ENCODE data around the gene FARP2. TPM values are rescaled to one million over a fixed set of nuclear protein-coding genes. Genes with fewer than 3 reads are reported as not detected.
"Not testable (repeated sequence)": the region's sequence is repeated elsewhere in the genome, so short reads cannot be mapped to it uniquely, and the experiment has no call there.

The FARP2 gene
- polyA plus RNA-seq, 2 donors = 13.2 to 19.9 TPM

DNA sequence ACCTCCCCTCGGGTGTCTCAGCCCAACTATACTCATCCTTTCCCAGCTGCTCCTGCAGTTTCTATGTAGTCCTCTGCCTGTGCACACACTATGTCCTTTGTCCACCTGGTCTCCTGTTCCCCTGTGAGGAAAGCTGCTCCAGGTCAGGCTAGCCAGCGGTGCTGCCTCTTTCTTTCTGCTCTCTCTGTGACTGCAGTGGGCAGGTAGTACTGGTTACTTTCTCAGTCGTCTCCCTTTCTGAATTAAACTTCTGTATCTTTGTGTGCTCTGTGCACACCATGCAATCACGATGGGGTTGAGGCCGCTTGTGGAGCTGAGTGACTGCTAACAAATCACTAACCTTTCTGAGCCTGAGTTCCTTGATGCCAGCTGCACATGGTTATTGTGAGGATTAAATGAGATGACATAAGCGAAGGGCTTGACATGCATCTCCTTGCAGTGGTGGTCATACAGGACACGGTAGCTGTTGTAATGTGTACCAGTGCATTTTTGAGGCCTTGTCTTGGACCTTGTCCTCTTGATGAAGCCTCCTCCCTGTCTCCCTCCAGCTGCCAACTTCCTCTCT is 3.5 kb downstream of the FARP2 start:
- no peaks in the 10 kb centered on the region for H3K9me3 ChIP-seq (ENCODE audit: control insufficient read depth in 2 of 2, insufficient read depth in 1 of 2, low read depth in 1 of 2, low read length in 1 of 2)
- no peak overlapping the region for H3K27ac ChIP-seq (ENCODE audit: low read depth in 2 of 2, low read length in 1 of 2)
- 80 to 90% methylated on average over 7 of the region's 7 CpGs for WGBS, 2 donors
- no peaks in the 10 kb centered on the region for H3K27me3 ChIP-seq (ENCODE audit: control insufficient read depth in 1 of 2, insufficient read depth in 2 of 2, low read length in 2 of 2)
- H3K36me3 ChIP-seq (ENCODE audit: control insufficient read depth in 2 of 2, insufficient read depth in 2 of 2, low read length in 1 of 2) = peaks cover 0 to 2% of the 10 kb centered on the region in 2 donors
- H3K4me1 ChIP-seq (ENCODE audit: control insufficient read depth in 2 of 2, insufficient read depth in 2 of 2, low read length in 1 of 2) = peaks cover 0 to 5% of the 10 kb centered on the region in 2 donors
- no peak overlapping the region for H3K4me3 ChIP-seq (ENCODE audit: low read depth in 1 of 2, low read length in 2 of 2)

DNA sequence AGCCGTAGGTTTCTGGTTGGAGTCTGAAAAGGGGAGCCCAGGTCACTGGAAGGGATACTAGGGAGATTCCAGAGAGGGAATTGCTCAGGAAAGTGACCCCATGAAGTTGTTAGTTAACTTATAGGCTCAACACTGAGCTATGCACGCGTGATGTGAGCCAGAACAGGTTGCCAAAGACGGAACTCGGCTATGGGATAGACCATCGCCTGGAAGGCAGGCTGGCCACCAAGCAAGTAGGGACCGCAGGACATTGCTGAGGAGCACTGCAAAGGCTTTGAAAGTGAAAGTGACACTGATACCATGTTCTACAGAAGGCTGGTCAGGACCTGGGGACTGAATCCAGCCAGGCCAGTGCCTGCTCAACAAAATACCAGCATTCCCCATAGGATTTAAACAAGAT is 7.3 kb downstream of the FARP2 start:
- Histone ChIP-seq H3K4me1 (ENCODE audit: control insufficient read depth in 2 of 2, insufficient read depth in 2 of 2, low read length in 1 of 2) (no peaks in the 10 kb centered on the region), H3K9me3 (ENCODE audit: control insufficient read depth in 2 of 2, insufficient read depth in 1 of 2, low read depth in 1 of 2, low read length in 1 of 2) (no peaks in the 10 kb centered on the region), H3K36me3 (ENCODE audit: control insufficient read depth in 2 of 2, insufficient read depth in 2 of 2, low read length in 1 of 2) (no peaks in the 10 kb centered on the region), H3K27ac (ENCODE audit: low read depth in 2 of 2, low read length in 1 of 2) (no peak overlapping the region), H3K4me3 (ENCODE audit: low read depth in 1 of 2, low read length in 2 of 2) (no peak overlapping the region), H3K27me3 (ENCODE audit: control insufficient read depth in 1 of 2, insufficient read depth in 2 of 2, low read length in 2 of 2) (no peaks in the 10 kb centered on the region)
- 72 to 90% methylated on average over 7 of the region's 7 CpGs for WGBS, 2 donors

DNA sequence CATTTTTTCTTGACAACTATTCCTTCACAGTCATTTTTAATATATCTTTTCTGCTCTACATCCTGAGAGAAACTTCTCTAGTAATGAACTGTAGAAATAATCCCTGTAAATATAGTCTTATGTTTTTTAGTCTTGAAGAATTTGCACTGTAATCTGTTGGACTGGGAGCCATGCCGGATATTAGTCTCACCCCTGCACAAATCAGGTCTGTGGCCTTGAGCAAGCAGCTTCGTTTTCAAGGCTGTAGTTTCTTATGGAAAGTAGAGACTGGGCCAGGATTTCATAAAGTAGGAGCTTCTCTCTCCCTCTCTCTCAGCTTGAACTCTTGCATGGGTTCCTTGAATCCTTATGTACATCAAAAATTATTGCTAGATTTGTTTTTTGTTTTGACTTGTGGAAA is 8.7 kb downstream of the FARP2 start:
- Histone ChIP-seq H3K27me3 (ENCODE audit: control insufficient read depth in 1 of 2, insufficient read depth in 2 of 2, low read length in 2 of 2) (no peaks in the 10 kb centered on the region), H3K36me3 (ENCODE audit: control insufficient read depth in 2 of 2, insufficient read depth in 2 of 2, low read length in 1 of 2) (no peaks in the 10 kb centered on the region), H3K4me3 (ENCODE audit: low read depth in 1 of 2, low read length in 2 of 2) (no peak overlapping the region), H3K9me3 (ENCODE audit: control insufficient read depth in 2 of 2, insufficient read depth in 1 of 2, low read depth in 1 of 2, low read length in 1 of 2) (no peaks in the 10 kb centered on the region), H3K4me1 (ENCODE audit: control insufficient read depth in 2 of 2, insufficient read depth in 2 of 2, low read length in 1 of 2) (no peaks in the 10 kb centered on the region), H3K27ac (ENCODE audit: low read depth in 2 of 2, low read length in 1 of 2) (no peak overlapping the region)
- 54 to 72% methylated on average over 2 of the region's 2 CpGs for WGBS, 2 donors

DNA sequence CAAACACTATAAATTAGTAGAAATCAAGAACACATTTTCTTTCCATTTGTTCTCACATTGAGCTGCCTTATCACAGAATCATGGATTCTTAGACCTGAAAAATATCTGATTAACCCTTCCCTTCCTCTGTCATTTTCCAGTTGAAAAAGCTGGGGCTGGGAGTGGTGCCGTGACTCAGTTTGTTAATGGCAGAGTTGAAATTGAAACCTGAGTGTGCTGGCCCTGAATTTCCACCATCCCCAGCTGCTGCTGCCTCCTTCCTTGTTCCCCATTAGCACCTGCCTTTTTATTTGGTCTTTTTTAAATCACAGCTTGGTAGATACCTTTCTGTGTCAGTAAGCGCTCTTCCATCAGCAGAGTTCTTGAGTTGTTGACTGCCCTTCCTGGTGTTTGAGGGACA is 10.6 kb downstream of the FARP2 start:
- WGBS, 2 donors = 83 to 97% methylated on average over 2 of the region's 2 CpGs
- Histone ChIP-seq H3K27me3 (ENCODE audit: control insufficient read depth in 1 of 2, insufficient read depth in 2 of 2, low read length in 2 of 2) (no peaks in the 10 kb centered on the region), H3K27ac (ENCODE audit: low read depth in 2 of 2, low read length in 1 of 2) (peak overlapping the region in 1 of 2 donors; percentile 42), H3K4me1 (ENCODE audit: control insufficient read depth in 2 of 2, insufficient read depth in 2 of 2, low read length in 1 of 2) (no peaks in the 10 kb centered on the region), H3K9me3 (ENCODE audit: control insufficient read depth in 2 of 2, insufficient read depth in 1 of 2, low read depth in 1 of 2, low read length in 1 of 2) (no peaks in the 10 kb centered on the region), H3K4me3 (ENCODE audit: low read depth in 1 of 2, low read length in 2 of 2) (no peak overlapping the region), H3K36me3 (ENCODE audit: control insufficient read depth in 2 of 2, insufficient read depth in 2 of 2, low read length in 1 of 2) (no peaks in the 10 kb centered on the region)

DNA sequence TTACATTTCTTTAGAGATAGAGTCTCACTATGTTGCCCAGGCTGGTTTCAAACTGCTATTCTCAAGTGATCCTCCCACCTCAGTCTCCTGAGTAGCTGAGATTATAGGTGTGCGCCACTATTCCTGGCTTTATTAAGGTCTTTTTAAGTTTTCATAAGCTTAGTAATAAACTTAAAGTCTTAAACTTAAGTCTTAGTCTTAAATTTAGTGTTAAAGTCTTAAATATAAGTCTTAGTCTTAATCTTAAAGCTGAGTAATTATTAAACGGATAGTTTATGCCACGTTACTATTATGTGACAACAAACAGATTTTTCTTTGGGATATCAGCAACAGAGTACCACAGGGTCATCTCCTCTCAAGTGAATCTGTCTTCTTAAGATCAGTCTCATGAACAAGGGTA is 12.6 kb downstream of the FARP2 start:
- no peaks in the 10 kb centered on the region for H3K9me3 ChIP-seq (ENCODE audit: control insufficient read depth in 2 of 2, insufficient read depth in 1 of 2, low read depth in 1 of 2, low read length in 1 of 2)
- no peak overlapping the region for H3K4me3 ChIP-seq (ENCODE audit: low read depth in 1 of 2, low read length in 2 of 2)
- H3K27me3 ChIP-seq (ENCODE audit: control insufficient read depth in 1 of 2, insufficient read depth in 2 of 2, low read length in 2 of 2) = no peaks in the 10 kb centered on the region
- 84 to 89% methylated on average over 3 of the region's 3 CpGs for WGBS, 2 donors
- H3K27ac ChIP-seq (ENCODE audit: low read depth in 2 of 2, low read length in 1 of 2) = no peak overlapping the region
- peaks cover 5 to 7% of the 10 kb centered on the region in 2 donors for H3K4me1 ChIP-seq (ENCODE audit: control insufficient read depth in 2 of 2, insufficient read depth in 2 of 2, low read length in 1 of 2)
- H3K36me3 ChIP-seq (ENCODE audit: control insufficient read depth in 2 of 2, insufficient read depth in 2 of 2, low read length in 1 of 2) = no peaks in the 10 kb centered on the region

DNA sequence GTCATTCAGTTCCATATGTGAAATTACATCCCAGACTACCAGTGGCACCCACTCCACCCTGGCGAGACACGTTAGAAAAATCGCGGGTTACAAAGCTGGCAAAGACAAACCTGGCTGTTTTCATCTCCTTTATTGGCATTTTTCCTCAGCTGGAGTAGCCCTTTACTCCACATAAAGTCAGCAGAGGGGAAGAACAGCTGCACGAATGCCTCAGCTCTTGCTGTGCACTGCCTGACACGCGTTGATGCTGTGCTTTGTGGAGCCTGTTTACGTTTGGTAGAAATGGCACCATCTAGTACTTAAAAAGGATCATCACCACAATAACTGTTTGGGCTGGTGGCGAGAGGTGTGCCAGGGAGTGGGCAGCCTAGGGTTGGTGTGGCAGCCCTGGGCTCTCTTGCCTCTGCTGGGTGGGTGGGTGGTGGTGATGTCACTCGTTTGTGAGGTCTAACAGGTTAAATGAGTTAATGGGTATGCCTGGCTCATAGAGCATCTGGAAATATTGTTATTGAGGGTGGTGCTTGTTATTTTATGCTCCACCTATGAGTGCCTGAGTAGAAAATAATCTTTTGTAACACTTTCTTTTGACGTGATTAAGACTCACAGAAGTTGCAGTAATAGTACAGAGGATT is 16.4 kb downstream of the FARP2 start:
- Histone ChIP-seq H3K4me3 (ENCODE audit: low read depth in 1 of 2, low read length in 2 of 2) (no peak overlapping the region), H3K36me3 (ENCODE audit: control insufficient read depth in 2 of 2, insufficient read depth in 2 of 2, low read length in 1 of 2) (peaks cover 0 to 4% of the 10 kb centered on the region in 2 donors), H3K27me3 (ENCODE audit: control insufficient read depth in 1 of 2, insufficient read depth in 2 of 2, low read length in 2 of 2) (no peaks in the 10 kb centered on the region), H3K4me1 (ENCODE audit: control insufficient read depth in 2 of 2, insufficient read depth in 2 of 2, low read length in 1 of 2) (peaks cover 5 to 7% of the 10 kb centered on the region in 2 donors), H3K9me3 (ENCODE audit: control insufficient read depth in 2 of 2, insufficient read depth in 1 of 2, low read depth in 1 of 2, low read length in 1 of 2) (no peaks in the 10 kb centered on the region), H3K27ac (ENCODE audit: low read depth in 2 of 2, low read length in 1 of 2) (peak overlapping the region in 1 of 2 donors; percentile 49)
- 58 to 66% methylated on average over 11 of the region's 11 CpGs for WGBS, 2 donors

DNA sequence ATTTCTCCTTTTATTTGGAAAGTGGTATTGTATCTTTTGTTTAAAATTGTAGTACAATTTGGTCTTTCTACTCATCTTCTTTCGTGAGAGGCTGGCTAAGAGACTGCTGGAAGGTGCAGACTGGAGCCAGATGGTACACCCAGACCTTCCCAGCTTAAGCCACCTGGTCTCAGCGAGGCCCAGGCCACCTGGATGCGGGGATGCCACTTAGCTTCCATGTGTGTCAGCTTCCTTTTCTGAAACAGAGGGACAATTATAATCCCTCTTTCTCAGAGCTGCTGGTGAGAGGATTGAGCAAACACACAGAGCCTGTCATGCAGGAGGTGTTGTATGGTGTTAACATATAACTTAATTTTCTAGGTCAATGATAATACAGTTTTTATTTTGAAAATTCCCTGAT is 17.4 kb downstream of the FARP2 start:
- Histone ChIP-seq H3K4me1 (ENCODE audit: control insufficient read depth in 2 of 2, insufficient read depth in 2 of 2, low read length in 1 of 2) (peaks cover 5 to 7% of the 10 kb centered on the region in 2 donors), H3K27me3 (ENCODE audit: control insufficient read depth in 1 of 2, insufficient read depth in 2 of 2, low read length in 2 of 2) (no peaks in the 10 kb centered on the region), H3K27ac (ENCODE audit: low read depth in 2 of 2, low read length in 1 of 2) (peak overlapping the region in 1 of 2 donors; percentile 6), H3K4me3 (ENCODE audit: low read depth in 1 of 2, low read length in 2 of 2) (no peak overlapping the region), H3K36me3 (ENCODE audit: control insufficient read depth in 2 of 2, insufficient read depth in 2 of 2, low read length in 1 of 2) (peaks cover 0 to 4% of the 10 kb centered on the region in 2 donors), H3K9me3 (ENCODE audit: control insufficient read depth in 2 of 2, insufficient read depth in 1 of 2, low read depth in 1 of 2, low read length in 1 of 2) (no peaks in the 10 kb centered on the region)
- WGBS, 2 donors = 81 to 85% methylated on average over 3 of the region's 3 CpGs

DNA sequence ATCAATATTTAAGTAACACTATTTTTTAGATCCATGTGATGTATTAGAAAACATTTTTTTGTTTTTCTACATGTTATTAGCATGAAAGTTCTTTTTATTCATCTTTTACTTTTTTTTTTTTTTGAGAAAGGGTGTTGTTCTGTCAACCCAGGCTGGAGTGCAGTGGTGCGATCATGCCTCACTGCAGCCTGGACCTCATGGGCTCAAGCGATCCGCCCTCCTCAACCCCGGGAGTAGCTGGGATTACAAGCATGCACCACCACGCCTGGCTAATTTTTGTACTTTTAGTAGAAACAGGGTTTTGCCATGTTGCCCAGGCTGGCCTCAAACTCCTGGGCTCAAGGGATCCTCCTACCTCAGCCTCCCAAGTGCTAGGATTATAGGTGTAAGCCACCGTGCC is 17.8 kb downstream of the FARP2 start:
- H3K4me1 ChIP-seq (ENCODE audit: control insufficient read depth in 2 of 2, insufficient read depth in 2 of 2, low read length in 1 of 2); H3K27me3 ChIP-seq (ENCODE audit: control insufficient read depth in 1 of 2, insufficient read depth in 2 of 2, low read length in 2 of 2); H3K36me3 ChIP-seq (ENCODE audit: control insufficient read depth in 2 of 2, insufficient read depth in 2 of 2, low read length in 1 of 2); H3K4me3 ChIP-seq (ENCODE audit: low read depth in 1 of 2, low read length in 2 of 2); H3K9me3 ChIP-seq (ENCODE audit: control insufficient read depth in 2 of 2, insufficient read depth in 1 of 2, low read depth in 1 of 2, low read length in 1 of 2): not testable (repeated sequence)
- 83 to 87% methylated on average over 6 of the region's 6 CpGs for WGBS, 2 donors
- peak overlapping the region in 1 of 2 donors; percentile 60 for H3K27ac ChIP-seq (ENCODE audit: low read depth in 2 of 2, low read length in 1 of 2)

DNA sequence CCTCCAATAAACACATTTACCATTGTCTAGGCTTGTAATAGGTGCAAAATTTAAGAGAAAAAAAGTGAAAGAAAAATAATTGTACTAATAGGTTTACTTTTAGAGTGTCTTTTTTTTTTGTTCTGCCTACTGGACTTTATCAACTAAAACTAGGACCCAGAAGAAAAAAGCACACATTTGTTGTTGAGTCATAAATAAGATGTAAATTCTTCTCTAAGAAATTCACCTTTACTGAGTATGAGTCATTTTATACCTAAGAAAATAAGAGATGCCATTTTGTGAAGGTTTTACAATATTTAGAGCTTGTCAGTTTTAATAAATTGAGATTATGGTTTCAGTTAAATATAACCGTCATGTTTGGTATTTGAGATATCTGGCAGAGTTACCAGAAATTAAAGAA is 19.2 kb downstream of the FARP2 start:
- Histone ChIP-seq H3K9me3 (ENCODE audit: control insufficient read depth in 2 of 2, insufficient read depth in 1 of 2, low read depth in 1 of 2, low read length in 1 of 2) (no peaks in the 10 kb centered on the region), H3K4me3 (ENCODE audit: low read depth in 1 of 2, low read length in 2 of 2) (no peak overlapping the region), H3K4me1 (ENCODE audit: control insufficient read depth in 2 of 2, insufficient read depth in 2 of 2, low read length in 1 of 2) (peaks cover 7% of the 10 kb centered on the region in 2 donors), H3K27me3 (ENCODE audit: control insufficient read depth in 1 of 2, insufficient read depth in 2 of 2, low read length in 2 of 2) (no peaks in the 10 kb centered on the region), H3K27ac (ENCODE audit: low read depth in 2 of 2, low read length in 1 of 2) (no peak overlapping the region), H3K36me3 (ENCODE audit: control insufficient read depth in 2 of 2, insufficient read depth in 2 of 2, low read length in 1 of 2) (peaks cover 0 to 4% of the 10 kb centered on the region in 2 donors)
- WGBS, 2 donors = 73 to 79% methylated on average over 1 of the region's 1 CpG

DNA sequence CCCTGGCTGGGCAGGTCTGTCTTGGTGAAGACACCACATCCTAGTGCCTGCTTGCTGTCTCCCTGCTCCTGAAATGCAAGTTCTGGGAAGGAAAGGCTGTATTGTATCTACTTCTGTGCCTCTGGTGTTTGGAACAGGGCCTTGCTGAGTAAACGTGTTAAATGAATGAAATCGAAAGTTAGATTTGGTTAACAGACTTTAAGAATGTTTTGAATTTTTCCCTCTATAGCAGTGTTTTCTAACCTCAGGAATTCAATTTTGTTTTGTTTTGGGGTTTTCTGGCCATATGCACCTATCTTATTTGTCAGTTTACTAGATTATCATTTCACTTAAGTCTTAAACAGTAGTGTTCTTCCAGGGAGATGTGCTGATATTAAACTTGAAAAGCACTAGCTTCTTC is 20.7 kb downstream of the FARP2 start:
- WGBS, 2 donors = 64 to 72% methylated on average over 2 of the region's 2 CpGs
- Histone ChIP-seq H3K9me3 (ENCODE audit: control insufficient read depth in 2 of 2, insufficient read depth in 1 of 2, low read depth in 1 of 2, low read length in 1 of 2) (no peaks in the 10 kb centered on the region), H3K4me3 (ENCODE audit: low read depth in 1 of 2, low read length in 2 of 2) (no peak overlapping the region), H3K27me3 (ENCODE audit: control insufficient read depth in 1 of 2, insufficient read depth in 2 of 2, low read length in 2 of 2) (no peaks in the 10 kb centered on the region), H3K27ac (ENCODE audit: low read depth in 2 of 2, low read length in 1 of 2) (no peak overlapping the region), H3K4me1 (ENCODE audit: control insufficient read depth in 2 of 2, insufficient read depth in 2 of 2, low read length in 1 of 2) (peaks cover 7 to 9% of the 10 kb centered on the region in 2 donors), H3K36me3 (ENCODE audit: control insufficient read depth in 2 of 2, insufficient read depth in 2 of 2, low read length in 1 of 2) (peaks cover 0 to 4% of the 10 kb centered on the region in 2 donors)
